ENCODE data around the gene ELANE.
"Not testable (repeated sequence)": the region's sequence is repeated elsewhere in the genome, so short reads cannot be mapped to it uniquely, and the experiment has no call there.

The ELANE gene

DNA sequence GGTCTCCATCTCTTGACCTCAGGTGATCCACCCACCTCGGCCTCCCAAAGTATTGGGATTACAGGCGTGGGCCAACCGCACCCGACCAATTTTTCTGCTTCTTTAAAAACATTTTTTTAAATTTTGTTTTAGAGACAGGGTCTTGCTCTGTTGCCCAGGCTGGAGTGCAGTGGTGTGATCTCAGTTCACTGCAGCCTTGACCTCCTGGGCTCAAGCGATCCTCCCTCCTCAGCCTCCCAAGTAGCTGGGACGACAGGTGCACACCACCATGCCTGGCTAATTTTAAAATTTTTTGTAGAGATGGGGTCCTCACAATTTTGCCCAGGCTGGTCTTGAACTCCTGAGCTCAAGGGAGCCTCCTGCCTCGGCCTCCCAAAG lies 9.3 kb upstream of the ELANE start:
- FAIRE-seq; DNase-seq (ENCODE audit: low spot score): not testable (repeated sequence)

DNA sequence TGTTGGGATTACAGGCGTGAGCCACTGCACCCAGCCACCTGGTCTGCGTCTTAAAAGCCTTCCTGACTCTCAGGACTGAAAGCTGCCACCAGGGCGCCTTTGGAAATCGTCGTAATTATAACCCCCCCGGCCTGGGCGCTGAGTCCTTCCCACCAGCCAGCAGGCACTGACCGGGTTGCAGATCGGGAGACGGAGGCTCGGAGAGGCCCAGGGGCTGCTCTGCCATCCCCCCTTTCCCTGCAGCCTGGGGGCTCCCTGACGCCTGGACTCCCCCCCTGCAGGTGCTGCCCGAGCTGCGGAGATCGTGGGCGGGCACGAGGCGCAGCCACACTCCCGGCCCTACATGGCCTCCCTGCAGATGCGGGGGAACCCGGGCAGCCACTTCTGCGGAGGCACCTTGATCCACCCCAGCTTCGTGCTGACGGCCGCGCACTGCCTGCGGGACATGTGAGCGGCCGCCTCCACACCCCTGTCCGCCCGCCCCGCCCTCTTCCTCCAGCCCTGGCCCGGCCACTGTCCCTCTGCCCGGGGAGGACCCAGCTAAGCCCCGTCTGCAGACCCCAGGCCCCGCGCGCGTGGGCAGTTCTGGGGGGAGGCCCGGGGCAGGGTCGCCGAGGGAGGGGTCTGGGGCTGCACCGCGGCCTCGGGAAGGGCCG lies 8.8 kb upstream of the ELANE start:
- DNase-seq (ENCODE audit: low spot score) (peak; percentile 19), FAIRE-seq (no peak)

DNA sequence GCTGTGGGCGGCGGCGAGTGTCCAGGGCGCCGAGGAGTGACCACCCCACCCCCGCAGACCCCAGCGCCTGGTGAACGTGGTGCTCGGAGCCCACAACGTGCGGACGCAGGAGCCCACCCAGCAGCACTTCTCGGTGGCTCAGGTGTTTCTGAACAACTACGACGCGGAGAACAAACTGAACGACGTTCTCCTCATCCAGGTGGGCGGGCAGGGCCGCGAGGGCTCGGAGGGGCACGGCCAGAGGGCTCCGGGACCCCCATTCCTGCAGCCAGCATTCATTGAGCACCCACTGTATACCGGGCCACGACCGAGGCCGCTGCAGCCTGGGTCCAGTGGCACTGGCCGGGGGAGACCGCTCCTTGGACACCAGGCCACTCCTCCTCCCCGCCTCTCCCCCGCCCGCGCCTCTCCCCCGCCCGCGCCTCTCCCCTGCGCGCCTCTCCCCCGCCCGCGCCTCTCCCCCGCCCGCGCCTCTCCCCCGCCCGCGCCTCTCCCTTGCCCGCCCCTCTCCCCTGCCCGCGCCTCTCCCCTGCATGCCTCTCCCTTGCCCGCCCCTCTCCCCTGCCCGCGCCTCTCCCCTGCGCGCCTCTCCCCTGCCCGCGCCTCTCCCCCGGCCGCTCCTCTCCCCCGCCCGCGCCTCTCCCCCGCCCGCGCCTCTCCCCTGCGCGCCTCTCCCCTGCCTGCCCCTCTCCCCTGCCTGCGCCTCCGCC lies 8.1 kb upstream of the ELANE start:
- FAIRE-seq (no peak), DNase-seq (ENCODE audit: low spot score) (no peak)

DNA sequence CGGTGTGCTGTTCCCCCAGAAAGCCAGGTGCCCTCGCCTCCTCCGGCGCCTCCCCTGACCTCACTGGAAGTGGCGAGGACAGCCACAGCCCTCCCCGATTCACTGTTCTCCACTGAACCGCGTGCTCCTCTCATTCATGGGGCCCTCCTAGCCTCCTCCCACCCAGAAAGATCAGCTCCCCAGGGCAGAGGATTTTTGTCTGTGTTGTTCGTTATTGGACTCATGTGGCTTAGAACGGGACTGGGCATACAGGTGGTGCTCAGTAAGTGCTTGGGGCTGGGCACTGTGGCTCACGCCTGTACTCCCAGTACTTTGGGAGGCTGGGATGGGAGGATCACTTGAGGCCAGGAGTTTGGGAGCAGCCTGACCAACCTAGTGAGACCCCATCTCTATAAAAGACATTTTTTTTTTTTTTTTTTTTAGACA lies 7.5 kb upstream of the ELANE start:
- FAIRE-seq: no peak
- DNase-seq (ENCODE audit: low spot score): no peak

DNA sequence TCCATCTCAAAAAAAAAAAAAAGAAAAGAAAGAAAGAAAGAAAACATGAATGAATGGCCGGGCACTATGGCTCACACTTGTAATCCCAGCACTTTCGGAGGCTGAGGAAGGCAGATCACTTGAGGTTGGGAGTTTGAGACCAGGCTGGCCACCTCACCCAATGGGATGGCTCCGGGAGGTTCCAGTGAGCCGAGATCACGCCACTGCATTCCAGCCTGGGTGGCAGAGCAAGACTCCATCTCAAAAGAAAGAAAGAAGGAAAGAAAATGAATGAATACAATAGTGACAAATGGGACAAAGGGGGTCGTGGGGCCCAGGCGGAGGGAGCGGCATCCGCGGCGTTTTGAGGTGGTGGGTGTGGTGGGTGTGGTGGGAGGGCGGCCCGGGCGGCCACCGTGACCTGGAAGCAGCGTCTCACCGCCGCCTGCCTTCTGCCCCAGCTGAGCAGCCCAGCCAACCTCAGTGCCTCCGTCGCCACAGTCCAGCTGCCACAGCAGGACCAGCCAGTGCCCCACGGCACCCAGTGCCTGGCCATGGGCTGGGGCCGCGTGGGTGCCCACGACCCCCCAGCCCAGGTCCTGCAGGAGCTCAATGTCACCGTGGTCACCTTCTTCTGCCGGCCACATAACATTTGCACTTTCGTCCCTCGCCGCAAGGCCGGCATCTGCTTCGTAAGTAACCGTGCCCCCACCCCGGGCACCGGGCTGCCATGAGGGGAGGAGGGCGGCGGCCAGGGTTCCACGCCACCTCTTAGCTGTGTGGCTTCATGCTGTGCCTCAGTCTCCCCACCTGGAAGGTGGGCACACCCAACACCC lies 6.2 kb upstream of the ELANE start:
- no peak for FAIRE-seq

DNA sequence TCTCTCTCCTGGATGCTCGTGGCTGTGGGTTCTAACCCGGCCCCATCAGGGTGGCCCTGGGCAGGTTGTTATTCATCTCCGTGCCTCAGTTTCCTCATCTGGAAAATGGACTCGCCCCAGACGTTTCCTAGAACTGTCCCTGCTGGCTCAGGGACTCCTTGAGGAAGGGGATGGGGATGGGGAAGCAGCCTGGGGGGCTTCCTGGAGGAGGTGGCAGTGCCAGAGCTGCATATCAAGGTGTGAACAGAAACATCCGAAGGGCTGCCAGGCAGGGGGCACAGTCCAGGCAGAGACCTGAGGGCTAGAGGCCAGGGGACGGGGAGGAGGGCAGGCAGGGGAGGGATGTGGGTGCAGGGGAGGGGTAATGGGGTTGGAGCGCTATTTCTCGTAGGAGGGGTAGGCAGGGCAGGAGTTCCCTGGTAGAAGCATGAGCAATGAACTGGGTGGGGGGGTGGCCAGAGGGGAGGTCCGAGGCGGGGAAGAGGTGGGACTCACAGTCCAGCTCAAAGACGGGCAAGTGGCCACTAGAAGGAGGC lies 3.6 kb upstream of the ELANE start:
- DNase-seq (ENCODE audit: low spot score): no peak
- FAIRE-seq: no peak

More for the DNA sequence above, 6.2 kb upstream of the ELANE start:
- DNase-seq (ENCODE audit: low spot score): no peak

DNA sequence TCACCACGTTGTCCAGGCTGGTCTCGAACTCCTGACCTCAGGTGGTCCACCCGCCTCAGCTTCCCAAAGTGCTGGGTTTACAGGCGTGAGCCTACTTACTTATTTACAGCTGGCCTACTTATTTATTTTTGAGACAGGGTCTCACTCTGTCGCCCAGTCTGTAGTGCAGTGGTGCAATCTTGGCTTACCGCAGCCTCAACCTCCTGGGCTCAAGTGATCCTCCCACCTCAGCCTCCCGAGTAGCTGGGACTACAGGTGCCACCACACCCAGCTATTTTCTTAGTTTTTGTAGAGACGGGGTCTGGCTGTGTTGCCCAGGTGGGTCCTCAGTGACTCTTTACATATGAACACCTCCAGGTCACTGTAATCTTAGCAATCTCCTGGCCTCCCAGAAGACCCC lies 2.9 kb upstream of the ELANE start:
- FAIRE-seq: not testable (repeated sequence)

DNA sequence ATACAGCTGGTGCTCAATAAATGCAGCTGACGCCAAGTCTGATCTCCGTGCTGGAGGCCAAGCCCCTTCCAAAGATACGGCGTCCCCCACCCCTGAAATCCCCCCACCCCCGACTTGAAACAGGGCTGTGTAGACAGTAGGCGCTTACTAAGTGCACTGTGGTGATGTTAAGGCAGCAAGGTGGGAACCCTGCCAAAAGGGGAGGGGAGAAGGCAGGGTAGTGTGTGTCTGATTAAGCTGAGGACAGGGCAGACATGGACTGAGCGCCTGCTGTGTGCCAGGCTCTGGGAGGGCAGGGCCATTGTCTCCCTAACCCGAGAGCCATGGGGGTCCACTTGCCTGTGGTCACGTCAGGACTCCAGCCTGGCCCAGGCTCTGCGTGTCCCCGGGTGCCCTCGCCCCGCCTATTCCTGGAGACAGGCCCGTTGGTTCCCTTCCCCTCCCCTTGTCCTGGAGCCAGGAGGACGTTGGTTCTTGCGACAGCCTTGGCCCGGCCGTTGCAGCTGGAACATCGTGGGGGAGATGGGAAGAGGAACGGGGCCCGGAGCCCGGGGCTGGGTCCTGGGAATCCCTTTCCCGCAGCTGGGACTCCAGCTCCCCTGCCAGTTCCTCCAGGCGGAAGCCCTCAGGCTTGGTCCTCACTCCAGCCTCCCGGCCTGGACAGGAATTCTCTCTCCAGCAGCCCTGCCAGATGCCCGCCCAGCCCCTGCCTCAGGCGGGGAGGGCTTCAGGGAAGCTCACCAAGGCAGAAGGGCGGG lies 1.7 kb upstream of the ELANE start:
- DNase-seq (ENCODE audit: low spot score) (peak; percentile 50), FAIRE-seq (no peak)

More for the DNA sequence above, 2.9 kb upstream of the ELANE start:
- not testable (repeated sequence) for DNase-seq (ENCODE audit: low spot score)

DNA sequence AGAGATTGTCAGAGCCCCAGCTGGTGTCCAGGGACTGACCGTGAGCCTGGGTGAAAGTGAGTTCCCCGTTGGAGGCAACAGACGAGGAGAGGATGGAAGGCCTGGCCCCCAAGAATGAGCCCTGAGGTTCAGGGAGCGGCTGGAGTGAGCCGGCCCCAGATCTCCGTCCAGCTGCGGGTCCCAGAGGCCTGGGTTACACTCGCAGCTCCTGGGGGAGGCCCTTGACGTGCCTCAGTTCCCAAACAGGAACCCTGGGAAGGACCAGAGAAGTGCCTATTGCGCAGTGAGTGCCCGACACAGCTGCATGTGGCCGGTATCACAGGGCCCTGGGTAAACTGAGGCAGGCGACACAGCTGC lies 1.1 kb upstream of the ELANE start:
- DNase-seq (ENCODE audit: low spot score) (no peak), FAIRE-seq (no peak)

DNA sequence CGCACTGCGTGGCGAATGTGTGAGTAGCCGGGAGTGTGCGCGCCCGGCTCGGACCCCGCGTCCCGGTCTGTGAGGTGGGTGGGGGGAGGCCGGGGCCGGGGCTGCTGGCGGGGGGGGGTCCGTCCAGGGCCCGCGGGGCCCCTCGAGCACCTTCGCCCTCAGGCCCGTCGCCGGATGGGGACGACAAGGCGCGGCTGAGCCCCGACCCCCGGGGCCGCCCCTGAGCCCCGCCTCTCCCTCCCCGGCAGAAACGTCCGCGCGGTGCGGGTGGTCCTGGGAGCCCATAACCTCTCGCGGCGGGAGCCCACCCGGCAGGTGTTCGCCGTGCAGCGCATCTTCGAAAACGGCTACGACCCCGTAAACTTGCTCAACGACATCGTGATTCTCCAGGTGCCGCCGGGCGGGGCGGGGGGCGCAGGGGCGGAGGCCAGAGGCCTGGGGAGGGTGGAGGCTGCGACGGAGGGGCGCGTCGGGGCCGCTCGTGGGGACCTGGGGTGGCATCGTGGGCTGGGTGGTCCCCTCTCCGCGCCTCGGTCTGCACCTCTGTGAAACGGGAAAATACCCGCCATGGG lies 997 bp downstream of the ELANE start:
- DNase-seq (ENCODE audit: low spot score) (no peak), FAIRE-seq (no peak)

DNA sequence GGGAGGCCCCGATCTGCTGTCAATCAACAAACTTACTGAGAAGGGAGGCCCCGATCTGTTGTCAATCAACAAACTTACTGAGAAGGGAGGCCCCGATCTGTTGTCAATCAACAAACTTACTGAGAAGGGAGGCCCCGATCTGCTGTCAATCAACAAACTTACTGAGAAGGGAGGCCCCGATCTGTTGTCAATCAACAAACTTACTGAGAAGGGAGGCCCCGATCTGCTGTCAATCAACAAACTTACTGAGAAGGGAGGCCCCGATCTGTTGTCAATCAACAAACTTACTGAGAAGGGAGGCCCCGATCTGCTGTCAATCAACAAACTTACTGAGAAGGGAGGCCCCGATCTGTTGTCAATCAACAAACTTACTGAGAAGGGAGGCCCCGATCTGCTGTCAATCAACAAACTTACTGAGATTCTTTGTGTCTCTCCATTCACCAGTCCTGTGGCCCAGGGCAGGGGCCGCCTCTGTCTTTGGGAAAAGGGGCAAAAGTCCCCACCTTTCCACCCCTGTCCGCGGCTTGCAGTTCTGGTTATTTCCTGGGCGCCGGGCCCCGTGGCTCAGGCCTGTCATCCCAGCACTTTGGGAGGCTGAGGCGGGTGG lies 1.6 kb downstream of the ELANE start:
- DNase-seq (ENCODE audit: low spot score); FAIRE-seq: not testable (repeated sequence)

DNA sequence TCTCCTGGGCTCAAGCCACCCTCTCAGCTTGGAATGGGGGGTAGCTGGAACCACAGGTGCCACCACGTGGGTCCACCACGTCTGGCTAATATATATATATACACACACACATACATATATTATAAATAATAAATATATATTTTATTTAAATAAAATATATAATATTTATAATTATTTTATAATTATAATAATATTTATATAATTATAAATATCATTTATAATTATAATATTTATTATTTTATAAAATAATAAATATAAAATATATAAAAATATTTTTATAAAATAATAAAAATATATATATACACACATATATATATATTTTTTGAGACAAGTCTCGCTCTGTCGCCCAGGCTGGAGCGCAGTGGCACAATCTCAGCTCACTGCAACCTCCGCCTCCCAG lies 2.4 kb downstream of the ELANE start:
- DNase-seq (ENCODE audit: low spot score) (no peak), FAIRE-seq (no peak)

DNA sequence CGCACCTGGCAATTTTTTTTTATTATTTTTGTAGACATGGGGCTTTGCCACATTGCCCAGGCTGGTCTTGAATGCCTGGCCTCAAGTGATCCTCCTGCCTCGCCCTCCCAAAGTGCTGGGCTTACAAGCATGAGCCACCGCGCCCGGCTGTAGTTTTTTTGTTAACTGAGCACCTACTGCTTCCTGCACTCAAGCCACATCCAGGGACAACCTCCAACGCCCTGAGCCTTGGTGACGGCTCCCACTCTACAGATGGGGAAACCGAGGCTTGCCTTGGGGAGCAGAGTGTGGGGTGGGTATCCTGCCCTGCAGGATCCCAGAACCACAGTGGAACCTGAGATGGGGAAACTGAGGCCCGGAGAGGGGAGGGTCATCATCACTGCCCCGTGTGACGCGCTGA lies 3.0 kb downstream of the ELANE start:
- DNase-seq (ENCODE audit: low spot score) (no peak), FAIRE-seq (no peak)

DNA sequence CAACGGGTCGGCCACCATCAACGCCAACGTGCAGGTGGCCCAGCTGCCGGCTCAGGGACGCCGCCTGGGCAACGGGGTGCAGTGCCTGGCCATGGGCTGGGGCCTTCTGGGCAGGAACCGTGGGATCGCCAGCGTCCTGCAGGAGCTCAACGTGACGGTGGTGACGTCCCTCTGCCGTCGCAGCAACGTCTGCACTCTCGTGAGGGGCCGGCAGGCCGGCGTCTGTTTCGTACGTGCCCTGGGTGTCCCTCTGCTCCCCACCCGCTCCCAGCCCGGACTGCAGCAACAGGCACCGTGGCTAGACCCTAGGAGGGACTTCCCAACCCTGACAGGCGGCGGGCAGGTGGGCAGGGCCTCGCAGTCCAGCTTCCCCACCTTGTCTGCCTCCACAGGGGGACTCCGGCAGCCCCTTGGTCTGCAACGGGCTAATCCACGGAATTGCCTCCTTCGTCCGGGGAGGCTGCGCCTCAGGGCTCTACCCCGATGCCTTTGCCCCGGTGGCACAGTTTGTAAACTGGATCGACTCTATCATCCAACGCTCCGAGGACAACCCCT lies 3.5 kb downstream of the ELANE start:
- DNase-seq (ENCODE audit: low spot score) (no peak), FAIRE-seq (no peak)

DNA sequence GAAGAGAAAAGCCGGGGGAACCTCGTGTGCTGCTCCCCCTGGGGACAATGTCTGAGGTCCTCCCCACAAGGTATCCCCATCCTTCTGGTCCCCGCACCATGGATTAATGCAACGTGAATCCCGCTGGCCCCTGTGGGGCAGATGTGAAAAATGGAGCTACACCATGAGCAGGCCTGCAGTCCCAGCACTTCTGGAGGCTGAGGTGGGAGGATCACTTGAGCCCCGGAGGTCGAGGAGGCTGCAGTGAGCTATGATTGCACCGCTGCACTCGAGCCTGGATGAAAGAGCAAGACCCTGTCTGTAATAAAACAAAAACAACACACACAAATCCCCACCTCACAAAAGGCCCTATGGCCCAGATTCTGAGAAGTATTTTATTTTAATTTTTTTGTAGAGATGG lies 6.2 kb downstream of the ELANE start:
- no peak for DNase-seq (ENCODE audit: low spot score)
- FAIRE-seq: no peak

DNA sequence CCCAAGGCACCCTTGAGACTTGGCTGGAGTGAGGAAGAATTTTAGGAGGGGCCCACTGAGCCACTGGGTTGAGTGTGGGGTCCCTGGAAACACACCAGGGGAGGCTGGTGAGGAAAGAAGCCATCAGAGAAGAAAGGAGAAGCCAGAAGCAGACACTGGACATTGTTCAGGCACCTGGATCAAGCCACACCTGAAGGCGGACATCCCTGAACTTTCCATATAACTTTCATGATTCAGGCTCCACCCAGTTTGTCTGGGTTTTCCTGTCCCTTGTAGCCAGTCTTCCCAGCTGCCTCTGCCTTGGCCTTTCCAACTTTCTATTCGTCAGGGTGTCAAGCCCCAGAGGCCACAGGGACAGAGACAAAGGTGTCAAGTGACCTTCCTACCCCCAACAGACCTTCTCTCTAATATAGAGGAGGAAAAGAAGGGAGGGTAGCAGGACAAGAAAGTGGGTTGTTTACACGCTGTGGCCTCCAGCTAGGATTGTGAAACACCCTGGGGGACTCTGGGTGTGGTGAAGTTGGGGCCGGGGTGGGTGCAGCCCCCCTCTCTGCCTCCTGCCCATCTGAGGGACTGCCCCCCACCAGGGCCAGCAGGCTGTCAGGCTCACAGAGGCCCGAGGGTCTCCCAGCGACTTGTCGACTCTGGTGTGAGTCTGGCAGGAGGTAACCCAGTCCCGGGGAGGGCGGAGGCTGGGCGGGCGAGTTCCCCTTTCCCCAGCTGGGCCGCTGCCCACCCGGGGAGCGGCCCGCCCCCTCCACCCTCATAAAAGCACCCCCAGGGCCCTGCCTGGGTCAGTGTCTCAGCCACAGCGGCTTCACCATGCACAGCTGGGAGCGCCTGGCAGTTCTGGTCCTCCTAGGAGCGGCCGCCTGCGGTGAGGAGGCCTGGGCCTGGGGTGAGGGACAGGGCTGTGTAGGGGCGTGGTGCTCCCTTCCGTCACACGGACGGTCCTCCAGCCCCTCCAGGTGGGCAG lies 7.1 kb downstream of the ELANE start, which contains the start of gene CFD:
TSS of gene CFD (plus strand) at position 797 of the 976 bp plus-strand sequence. CDS start at position 823, 26 bp downstream.
- no peak for FAIRE-seq
- DNase-seq (ENCODE audit: low spot score): no peak

DNA sequence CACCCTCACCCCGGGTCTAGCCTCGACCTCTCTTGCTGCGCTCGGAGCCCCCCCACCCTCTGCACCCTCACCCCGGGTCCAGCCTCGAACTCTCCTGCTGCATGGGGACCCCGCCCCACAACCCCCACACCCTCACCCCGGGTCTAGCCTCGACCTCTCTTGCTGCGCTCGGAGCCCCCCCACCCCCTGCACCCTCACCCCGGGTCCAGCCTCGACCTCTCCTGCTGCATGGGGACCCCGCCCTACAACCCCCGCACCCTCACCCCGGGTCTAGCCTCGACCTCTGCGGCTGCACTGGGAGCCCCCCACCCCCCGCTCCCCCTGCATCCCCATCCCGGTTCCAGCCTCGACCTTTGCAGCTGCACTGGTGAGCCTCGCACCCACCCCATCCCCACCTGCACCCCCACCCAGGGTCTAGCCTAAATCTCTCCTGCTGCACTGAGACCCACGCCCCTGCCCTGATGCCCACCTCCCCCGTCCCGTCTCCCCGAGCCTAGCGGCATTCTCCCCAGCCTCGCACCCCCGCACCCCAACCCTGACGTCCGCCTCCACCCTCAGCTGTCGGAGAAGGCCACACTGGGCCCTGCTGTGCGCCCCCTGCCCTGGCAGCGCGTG lies 9.1 kb downstream of the ELANE start:
- FAIRE-seq: no peak

DNA sequence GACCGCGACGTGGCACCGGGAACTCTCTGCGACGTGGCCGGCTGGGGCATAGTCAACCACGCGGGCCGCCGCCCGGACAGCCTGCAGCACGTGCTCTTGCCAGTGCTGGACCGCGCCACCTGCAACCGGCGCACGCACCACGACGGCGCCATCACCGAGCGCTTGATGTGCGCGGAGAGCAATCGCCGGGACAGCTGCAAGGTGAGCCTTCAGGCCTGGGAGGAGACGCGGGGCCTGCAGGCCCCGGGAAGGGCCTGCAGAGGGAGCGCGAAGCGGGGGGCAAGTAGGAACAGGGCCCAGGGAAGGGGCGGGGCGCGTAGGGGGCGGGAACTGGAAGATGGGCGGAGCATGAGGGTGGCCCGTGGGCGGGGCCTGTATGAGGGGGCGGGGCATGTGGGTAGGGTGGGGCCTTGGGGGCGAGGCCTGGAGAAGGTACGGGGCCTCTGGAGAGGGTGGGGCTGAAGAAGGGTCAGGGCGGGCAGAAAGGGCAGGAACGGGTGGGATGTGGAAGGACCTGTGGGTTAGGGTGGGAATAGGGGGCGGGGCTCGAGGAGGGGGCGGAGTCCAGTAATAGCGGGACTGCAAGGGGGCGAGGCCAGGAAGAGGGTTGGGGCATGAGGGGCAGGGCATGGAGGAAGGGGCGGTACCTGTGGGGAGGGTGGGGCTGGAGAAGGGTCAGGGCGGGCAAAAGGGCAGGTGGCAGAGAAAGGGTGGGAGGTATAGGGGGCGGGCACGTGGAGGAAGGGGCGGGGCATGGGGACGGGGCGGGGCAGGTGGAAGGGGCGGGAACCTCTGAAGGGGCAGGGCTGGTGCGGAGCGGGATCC lies 9.9 kb downstream of the ELANE start:
- DNase-seq (ENCODE audit: low spot score) (peak; percentile 39), FAIRE-seq (no peak)

More for the DNA sequence above, 9.1 kb downstream of the ELANE start:
- no peak for DNase-seq (ENCODE audit: low spot score)
